GM19395 (cell line): ENCODE measurements around the gene DHRSX.
"Not testable (repeated sequence)": the region's sequence is repeated elsewhere in the genome, so short reads cannot be mapped to it uniquely, and the experiment has no call there.

ENCODE experiments used
- ATAC-seq: cut with Tn5 transposase; IDR thresholded peaks from one replicate; pipeline ENCODE4 v1.9.1; 2021; ENCODE audit warnings: mild to moderate bottlenecking, moderate library complexity; ENCODE audit not compliant: unreplicated experiment

The DHRSX gene, protein sequence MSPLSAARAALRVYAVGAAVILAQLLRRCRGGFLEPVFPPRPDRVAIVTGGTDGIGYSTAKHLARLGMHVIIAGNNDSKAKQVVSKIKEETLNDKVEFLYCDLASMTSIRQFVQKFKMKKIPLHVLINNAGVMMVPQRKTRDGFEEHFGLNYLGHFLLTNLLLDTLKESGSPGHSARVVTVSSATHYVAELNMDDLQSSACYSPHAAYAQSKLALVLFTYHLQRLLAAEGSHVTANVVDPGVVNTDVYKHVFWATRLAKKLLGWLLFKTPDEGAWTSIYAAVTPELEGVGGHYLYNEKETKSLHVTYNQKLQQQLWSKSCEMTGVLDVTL

GRCh38 chrX:2500803-2501558, at the start of gene DHRSX, which contains the start of gene ZBED1:
Gene DHRSX (minus strand): TSS chrX:2500976. CDS start chrX:2500925, 51 bp downstream.
Gene ZBED1 (minus strand): TSS chrX:2500976. CDS start chrX:2490719, 10,257 bp downstream.
- ATAC-seq, result peak; percentile 47

DNA sequence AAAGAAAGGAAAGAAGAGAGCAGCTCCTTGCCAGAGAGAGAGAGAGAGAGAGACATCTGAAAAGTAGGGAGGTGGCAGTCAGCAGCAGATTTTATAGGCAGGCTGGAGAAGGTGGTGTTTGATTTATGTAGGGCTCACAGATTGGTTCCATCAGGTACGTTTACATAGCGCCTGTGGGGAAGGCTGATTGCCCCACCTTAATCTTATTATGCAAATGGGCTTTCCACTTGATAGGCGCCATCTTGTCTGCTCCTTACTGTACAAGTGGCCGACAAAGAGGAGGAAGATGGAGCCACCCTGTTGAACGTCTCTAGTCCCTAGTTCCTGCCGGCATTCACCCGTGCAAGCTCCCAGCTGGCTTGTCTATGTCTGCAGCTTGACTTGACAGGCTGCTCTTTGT, 49.1 kb upstream of the DHRSX start:
- no peak for ATAC-seq

- ATAC-seq, result no peak
Observed at GRCh38 chrX:2548711-2549423, 48.1 kb upstream of the DHRSX start.

DNA sequence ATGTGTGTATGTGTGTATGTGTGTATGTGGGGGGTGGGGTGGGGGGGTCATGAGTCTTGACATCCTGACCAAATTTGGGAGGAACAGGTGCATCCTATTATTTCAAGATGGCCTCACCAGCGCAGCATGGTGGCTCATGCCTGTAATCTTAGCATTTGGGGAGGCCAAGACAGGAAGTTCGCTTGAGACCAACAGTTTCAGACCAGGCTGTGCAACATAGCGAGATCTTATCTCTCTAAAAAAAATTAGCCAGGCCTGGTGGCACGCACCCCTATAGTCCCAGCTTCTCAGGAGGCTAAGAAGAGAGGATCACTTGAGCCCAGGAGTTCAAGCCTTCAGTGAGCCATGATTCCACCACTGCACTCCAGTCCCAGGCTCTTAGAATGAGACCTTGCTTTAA, 47.0 kb upstream of the DHRSX start:
- no peak for ATAC-seq

GRCh38 chrX:2546496-2546895, 45.7 kb upstream of the DHRSX start:
- no peak for ATAC-seq

DNA sequence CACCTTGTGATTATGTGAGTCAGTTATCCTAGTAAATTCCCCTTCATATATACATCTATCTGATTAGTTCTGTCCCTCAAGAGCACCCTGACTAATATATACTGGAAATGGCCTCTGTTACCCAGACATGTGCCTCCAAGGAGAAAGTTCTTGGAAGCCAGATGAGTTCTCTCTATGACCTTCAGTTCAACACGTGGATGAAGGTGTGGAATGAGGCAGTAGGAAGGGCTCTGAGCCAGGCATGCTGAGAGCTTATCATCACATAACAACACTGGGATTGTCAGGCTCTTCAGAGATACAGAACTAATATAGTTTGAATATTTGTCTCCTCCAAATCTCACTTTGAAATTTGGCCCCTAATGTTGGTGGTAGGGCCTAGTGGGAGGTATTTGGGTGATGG, 44.4 kb upstream of the DHRSX start:
- no peak for ATAC-seq

DNA sequence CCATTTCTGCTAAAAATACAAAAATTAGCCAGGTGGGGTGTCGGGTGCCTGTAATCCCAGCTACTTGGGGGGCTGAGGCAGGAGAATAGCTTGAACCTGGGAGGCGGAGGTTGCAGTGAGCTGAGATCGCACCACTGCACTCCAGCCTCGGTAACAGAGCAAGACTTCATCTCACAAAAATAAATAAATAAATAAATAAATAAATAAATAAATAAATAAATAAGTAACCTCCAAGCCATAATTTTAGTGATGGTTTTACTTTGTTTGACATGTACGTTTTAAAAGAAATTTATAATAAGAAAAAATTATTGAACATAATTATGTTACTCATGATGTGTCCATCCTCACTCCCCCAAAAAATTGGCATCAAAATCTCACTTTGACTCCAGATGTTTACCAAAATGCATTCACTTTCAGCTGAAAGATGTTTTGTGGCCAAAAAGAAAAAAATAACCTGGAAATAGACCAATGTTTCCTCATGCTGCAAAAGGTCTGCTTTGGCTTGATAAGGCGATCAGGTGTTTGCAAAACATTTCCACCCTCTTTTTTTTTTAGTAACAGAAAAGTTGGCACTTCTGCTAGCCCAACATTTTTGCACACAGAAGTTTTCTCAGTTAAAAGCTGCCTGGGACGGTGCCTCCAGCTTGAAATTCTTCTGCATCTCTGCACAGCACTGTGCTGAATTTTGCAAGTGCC, 42.2 kb upstream of the DHRSX start:
- ATAC-seq, result no peak

GRCh38 chrX:2541603-2542002, 40.8 kb upstream of the DHRSX start:
- ATAC-seq, result no peak

- no peak for ATAC-seq
Observed at GRCh38 chrX:2540426-2540947, 39.7 kb upstream of the DHRSX start.

DNA sequence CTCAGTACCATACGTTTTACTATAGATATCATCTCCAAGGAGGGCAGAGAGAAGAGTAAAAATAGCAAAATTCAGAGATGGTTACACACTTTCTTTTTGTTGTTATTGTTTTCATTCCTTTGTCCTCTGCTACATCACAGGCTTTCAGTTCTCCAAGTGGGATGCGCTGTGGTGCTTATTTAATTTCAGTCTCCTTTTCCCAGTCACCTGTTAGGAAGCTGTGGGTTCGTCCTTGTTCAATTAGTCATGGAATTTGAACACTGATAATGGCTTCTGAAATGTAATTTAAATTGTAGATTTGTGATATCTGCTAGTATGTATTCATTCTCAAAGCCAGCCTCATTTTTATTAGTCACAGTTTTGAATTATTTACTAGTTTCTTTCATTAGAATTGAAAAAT, 38.8 kb upstream of the DHRSX start:
- ATAC-seq, result no peak

DNA sequence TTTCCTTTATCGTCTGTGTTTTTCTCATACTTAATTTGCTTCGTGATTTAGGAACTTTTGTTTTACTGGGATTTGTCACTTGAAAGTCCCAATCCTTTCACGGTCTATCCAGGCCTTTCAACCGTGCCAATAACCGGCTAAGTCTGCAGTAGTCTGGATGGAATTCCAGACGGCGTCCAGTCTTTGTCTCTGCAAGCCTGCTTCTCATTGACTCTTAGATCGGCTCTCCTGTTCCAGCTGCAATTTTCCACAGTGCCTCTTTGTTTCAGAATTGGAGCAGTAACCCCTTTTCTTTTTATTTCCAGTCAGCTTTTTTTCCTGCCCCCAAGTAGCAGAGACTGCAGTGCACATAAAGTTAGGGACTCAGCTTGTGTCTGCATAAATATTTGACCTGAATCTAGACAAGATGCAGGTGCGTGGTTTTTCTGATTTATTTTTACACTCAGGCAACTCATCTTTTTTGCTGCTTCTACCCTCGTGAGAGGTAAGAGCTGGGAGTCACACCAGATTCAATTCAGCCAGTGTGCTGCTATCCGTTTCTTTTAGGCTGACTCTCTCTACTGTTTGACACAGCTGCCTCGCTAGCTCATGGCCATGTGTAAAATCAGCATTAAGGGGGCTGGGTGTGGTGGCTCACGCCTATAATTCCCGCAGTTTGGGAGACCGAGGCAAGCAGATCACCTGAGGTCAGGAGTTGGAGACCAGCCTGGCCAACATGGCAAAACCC, 37.4 kb upstream of the DHRSX start:
- ATAC-seq, result no peak

GRCh38 chrX:2536974-2537373, 36.2 kb upstream of the DHRSX start:
- ATAC-seq, result no peak

DNA sequence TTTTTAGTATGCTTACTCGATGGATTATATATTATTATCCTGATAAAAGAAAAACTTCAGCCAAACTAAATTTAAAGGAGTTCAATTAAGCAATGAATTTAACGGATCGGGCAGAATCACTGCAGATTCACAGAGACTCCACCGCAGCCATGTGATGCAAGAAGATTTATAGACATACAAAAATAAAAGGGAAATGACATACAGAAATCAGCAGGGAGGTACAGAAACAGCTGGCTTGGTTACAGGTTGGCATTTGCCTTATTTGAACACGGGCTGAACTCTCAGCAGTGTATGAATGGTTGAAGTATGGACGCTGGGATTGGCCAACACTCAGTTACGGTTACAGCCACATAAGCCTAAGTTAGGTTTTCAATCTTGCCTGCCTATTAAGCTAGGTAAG, 35.4 kb upstream of the DHRSX start:
- ATAC-seq, result no peak

DNA sequence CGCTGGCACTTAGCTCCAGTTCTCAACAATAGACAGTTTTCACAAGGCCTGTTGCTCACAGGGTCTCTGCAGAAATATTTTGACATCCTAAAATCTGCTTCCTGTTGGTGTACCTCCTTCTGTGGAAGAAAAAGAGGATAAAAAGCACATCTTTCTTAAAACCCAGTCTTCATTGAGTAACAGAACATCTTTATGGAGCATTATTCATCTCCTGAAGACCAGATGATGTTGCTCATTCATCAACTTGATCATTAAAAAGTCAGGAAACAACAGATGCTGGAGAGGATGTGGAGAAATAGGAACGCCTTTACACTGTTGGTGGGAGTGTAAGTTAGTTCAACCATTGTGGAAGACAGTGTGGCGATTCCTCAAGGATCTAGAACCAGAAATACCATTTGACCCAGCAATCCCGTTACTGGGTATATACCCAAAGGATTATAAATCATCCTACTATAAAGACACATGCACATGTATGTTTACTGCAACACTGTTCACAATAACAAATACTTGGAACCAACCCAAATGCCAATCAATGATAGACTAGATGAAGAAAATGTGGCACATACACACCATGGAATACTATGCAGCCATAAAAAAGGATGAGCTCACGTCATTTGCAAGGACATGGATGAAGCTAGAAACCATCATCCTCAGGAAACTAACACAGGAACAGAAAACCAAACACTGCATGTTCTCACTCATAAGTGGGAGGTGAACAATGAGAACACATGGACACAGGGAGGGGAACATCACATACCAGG, 33.7 kb upstream of the DHRSX start:
- ATAC-seq, result not testable (repeated sequence)

- ATAC-seq, result no peak
Observed at GRCh38 chrX:2533424-2533823, 32.6 kb upstream of the DHRSX start.

DNA sequence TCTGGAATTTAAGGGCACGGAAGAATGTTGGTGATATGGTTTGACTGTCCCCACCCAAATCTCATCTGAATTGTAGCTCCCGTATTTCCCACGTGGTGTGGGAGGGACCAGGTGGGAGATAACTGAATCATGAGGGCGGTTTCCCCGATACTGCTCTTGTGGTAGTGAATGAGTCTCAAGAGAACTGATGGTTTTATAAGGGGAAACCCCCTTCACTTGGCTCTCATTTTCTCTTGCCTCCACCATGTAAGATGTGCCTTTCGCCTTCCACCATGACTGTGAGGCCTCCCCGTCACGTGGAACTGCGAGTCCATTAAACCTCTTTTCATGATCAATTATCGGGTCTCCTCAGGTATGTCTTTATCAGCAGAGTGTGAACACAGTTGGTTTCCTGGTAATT, 25.6 kb upstream of the DHRSX start:
- no peak for ATAC-seq

GRCh38 chrX:2523911-2524310, 23.1 kb upstream of the DHRSX start:
- ATAC-seq, result no peak

- ATAC-seq, result peak; percentile 49
Observed at GRCh38 chrX:2521927-2522386, 21.2 kb upstream of the DHRSX start.
